ENCODE measurements around the gene PTPN14. TPM values are rescaled to one million over a fixed set of nuclear protein-coding genes. Genes with fewer than 3 reads are reported as not detected.
A peak's percentile ranks its signal among the peaks of the same experiment; 100 is the strongest.

PTPN14 gene
- total RNA-seq, 2 donors from 2014 or later, result 17.8 to 22.5 TPM

DNA sequence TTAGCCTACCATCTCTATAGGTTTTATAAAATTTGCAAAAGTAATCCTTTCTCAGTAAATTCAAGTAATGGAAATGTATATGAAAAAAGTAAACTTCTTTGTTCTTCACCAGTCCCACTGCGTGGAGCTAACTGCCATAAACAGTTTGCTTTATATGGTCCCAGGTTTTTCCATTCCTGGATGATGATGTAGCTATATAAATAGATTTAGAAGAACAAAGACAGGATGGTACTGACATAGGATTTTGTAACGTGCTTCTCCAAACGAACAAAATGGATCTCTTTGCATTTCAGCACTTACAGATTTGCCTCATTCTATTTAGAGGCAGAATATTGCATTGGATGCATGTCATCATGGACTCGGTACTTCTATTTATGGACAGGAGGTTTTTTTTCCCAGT, 213.2 kb downstream of the PTPN14 start:
- DNase-seq (no peak), ATAC-seq (no peak)
- intact Hi-C loops (cut with DNase I), result no loop called here

DNA sequence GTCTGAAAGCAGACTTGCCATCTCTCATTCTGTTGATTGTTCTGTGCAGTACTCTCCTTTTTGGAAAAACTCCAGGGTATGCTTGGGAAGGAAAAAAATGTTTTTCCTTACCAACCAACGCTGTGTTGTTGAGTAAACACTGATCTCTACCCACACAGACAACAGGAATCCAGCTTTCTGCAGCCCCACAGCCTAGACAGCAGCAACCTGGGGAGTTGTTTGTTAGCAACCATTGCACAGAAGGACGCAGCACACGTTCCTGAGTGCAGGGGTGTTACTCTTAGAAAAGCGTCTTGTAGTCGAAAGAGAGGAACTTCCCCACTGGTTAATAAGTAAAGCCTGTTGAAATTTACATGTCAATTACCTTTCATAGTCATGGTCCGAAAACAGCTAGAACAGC, 213.9 kb downstream of the PTPN14 start:
- DNase-seq, result no peak
- peak; percentile 46 to 92 for ATAC-seq
- intact Hi-C loops (cut with DNase I), result no loop called here

DNA sequence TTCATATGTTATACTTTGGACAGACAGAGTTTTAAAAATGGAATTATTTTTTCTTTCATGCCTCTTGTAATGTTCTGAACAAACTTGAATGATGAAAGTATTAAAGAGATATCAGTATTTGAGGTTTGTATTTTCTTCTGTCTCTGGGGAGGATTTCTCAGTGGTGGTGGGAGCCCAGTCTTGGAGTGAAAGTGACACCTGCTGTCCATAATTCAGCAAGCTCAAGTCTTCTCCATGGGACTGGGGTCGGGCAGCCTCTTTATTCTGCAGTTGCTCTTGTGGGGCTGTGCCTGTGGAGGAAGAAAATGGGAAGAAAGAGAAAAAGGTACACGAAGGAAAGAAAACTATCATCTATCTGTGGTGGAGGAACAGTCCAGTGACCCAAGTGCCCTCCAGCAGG, 214.4 kb downstream of the PTPN14 start:
- intact Hi-C loops (cut with DNase I), result no loop called here
- ATAC-seq (no peak), DNase-seq (no peak)

DNA sequence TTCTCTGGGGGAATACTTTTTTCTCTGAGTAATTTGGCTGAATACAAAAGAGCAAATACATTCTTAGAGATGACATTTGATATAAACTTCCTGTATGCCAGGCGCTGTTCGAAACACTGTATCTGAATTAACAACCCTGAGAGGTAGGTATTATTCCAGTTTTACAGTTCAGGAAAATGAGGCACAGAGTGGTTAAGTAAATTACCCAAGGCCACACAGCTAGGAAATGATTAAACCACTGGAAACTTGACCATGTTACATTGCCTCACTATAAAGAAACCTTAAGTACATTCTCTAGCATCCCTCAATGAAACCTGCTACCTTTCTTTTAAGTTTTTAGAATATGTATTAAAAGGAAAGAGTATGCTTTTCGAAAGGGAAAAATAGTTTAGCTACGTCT, 215.8 kb downstream of the PTPN14 start:
- DNase-seq, result no peak
- intact Hi-C loops (cut with DNase I), result no loop called here
- ATAC-seq, result no peak

DNA sequence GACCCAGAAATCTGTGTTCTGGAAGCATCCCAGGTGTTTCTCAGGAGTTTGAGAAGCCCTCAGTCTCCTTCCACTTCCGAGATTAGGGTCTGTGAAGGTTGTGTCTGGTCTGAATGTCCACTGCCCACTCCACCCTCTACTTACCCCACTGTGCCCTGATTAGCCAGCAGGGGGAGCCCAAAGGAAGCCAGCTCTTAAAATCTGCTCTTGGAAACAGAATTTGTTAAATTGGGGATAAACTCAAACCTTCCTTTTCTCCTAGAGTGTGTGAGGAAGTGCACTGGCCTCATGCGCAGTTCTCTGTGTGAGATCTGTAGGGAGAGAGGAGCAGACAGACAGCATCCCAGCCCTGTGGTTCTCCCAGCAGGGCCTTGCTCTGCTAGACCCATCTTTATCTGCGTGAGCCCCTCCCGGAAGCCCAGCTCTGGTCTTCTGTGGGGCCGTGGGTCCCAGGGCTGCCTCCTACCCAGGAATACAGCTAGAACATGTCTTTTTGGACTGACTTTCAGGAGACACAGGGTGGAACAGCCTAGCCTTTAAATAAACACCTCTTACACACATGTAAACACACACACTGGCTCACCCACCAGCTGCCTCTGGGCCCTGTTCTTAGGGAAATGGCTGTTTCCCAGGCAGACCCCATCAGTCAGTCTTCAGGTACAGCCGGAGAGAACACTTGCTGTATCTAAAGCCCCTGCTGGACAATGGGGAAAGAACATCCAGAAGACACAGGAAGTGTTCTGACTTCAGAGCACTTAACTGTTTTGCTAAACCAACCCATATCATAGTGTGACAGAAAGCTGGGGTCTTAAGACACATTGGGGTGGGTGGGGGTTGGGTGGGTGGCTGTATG, 218.2 kb downstream of the PTPN14 start:
- intact Hi-C loops (cut with DNase I), result loop anchor here (2.0 to 5.0 kb wide), 2 partner anchors 252 to 254 kb away; no protein-coding TSS in a partner anchor
- ATAC-seq (peak; percentile 37 to 61), DNase-seq (peak; percentile 57)

DNA sequence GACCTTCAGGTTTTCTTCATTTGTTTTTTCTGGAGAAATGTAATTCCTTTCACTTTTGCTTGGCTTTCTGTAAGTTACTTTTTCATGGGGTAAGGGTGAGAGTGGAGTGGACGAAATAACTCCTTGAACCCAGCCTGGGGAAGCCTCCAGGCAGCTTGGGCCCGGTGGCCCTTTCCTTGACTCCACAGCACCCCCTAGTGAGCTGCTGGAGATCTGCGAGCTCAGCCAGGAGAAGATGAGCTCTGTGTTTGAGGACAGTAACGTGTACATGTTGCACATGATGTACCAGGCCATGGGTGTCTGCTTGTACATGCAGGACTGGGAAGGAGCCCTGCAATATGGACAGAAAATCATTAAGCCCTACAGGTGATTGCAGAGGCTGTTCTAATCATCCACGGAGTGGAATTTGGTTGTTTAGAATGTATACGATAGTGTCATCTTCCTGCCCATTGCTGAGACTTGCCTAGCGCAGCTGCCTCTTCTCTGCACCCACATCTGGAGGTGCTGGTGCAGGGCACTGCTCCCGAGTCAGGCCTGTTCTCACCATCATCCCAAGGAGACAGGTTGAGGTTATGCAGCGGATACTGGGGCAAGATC, 219.5 kb downstream of the PTPN14 start:
- DNase-seq (no peak), ATAC-seq (peak in 1 of 2 donors; percentile 25)
- intact Hi-C loops (cut with DNase I), result loop anchor here (2.0 to 5.0 kb wide), 2 partner anchors 253 to 255 kb away; no protein-coding TSS in a partner anchor

DNA sequence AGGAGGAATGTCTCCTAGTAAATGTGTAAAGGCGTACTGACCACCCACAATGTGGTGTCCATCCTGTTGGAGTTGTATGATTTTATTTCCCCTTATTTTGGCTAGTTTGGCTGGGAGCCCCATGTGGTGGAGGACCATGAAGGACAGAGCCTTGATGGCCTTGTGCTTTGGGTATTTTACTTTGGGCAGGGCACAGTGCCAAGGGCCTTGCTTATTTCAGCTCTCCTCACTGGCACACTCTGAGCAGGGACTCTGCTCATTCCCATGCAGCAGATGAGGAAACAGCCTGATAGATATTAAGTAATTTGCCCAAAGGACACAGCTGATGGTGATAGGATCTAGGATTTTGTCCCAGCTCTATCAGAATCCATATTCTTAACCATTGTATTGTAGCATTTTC, 220.2 kb downstream of the PTPN14 start:
- no peak for ATAC-seq
- peak; percentile 37 for DNase-seq
- intact Hi-C loops (cut with DNase I), result loop anchor here in 1 of 2 donors (5.0 kb wide), 1 partner anchor 256 kb away; no protein-coding TSS in a partner anchor

DNA sequence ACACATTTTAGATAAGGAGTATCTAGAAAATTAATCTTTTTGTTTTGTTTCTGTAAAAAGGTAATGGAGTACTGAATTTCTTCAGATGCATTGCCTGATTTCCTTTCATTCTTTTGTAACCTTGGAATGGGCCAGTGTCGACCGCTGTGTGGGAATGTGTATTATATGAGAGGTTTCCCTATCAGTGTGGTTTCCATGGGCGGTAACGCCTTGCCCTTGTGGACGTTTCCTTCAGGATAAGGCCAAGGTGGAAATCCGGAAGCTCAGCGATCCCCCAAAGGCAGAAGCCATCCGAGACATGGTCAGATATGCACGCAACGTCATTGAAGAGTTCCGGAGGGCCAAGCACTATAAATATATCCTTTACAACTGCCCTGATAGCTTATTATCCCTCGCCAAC, 220.7 kb downstream of the PTPN14 start:
- intact Hi-C loops (cut with DNase I), result loop anchor here in 1 of 2 donors (5.0 kb wide), 1 partner anchor 257 kb away; no protein-coding TSS in a partner anchor
- peak; percentile 55 for DNase-seq
- peak in 1 of 2 donors; percentile 14 for ATAC-seq

DNA sequence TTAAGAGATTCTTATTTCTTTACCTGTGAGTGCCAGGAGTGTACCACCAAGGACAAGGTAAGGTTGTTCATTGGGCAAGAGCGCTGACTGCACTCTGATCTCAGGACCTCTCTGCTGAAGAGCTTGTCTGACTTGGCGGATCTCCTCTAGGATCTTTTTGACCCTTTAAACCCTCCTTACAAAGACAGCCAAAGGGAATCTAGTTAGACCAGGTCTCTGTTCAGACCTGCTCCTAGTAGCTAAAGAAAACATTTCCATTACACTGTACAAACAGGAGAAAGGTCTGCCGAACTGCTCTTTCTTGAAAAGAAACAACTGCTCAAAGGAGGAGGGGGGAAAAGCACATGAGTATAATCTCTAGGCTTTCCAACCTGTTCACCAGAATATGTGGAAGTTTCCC, 221.2 kb downstream of the PTPN14 start:
- ATAC-seq (no peak), DNase-seq (no peak)
- intact Hi-C loops (cut with DNase I), result loop anchor here in 1 of 2 donors (5.0 kb wide), 1 partner anchor 257 kb away; no protein-coding TSS in a partner anchor

DNA sequence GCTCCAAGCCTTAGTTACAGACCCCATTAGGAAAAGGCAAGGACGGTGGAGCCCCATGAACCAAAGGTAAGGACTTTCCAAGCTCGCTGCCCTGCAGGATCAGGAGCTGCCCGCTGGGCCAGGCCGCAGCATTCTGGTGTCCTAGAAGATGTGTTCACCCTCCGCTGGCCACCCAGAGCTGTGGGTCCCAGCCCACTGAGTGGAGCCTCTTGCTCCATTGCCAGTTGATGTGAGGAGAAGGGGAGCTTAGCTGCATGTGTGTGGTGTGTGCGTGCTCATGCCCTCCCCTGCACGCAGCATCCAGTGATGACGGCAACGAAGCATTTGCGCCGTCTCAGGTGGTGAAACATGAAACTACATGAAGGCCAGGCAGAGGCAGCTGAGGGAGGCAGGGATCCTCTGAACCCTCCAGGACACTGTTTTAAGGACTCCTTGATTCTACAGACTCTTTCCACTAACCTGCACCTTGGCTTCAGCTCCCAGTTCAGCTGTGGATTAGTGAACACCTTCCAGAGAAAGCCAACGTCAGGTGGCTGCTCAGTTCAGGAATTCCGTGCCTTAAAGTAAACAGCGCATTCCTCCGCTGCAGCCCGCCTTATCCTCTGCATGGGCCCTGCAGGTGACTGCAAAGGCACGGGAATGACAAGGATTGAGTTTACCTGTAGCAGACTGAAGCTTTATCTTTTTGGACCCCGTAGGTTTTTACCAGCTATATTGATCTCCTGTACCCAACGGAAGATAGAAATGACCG, 221.8 kb downstream of the PTPN14 start:
- intact Hi-C loops (cut with DNase I), result loop anchor here in 1 of 2 donors (5.0 kb wide), 3 partner anchors 67 to 258 kb away; no protein-coding TSS in a partner anchor
- DNase-seq, result no peak
- no peak for ATAC-seq

DNA sequence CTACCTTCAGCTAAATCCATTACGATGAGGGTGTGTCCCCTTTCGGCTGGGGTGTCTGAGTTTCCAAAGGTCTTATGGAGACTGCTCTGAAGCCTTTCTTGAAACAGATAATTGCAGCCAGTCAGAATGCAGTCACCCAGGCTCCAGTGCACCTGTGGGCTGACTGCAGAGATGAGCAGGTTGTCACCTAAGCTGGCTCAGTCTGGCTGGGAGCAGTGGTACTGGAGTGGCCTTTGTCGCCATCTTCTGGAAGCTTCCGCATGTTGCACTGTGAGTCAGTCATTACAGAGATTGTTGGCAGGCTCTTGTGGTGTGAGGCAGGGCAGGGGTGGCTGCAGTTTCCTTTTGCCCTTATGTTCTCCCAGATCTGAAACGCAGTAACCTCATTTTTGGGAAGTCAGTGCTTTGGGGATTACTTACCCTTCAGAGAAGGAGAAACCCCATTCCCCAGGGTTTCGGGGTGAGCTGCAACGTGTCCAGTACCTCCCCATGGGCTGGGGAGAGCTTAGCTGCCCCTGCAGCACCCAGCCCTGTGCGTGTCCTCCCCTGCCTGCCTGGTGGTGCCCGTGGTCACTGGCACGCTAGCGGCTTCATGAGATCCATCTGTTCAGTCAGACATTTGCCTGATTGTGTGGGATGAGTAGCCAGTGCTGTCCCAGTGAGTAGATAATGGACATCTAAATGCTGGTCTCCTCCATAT, 222.5 kb downstream of the PTPN14 start:
- DNase-seq, result peak; percentile 80
- ATAC-seq, result peak; percentile 92 to 93
- intact Hi-C loops (cut with DNase I), result loop anchor here (1.0 to 5.0 kb wide), 4 partner anchors 67 to 117 kb away; no protein-coding TSS in a partner anchor

DNA sequence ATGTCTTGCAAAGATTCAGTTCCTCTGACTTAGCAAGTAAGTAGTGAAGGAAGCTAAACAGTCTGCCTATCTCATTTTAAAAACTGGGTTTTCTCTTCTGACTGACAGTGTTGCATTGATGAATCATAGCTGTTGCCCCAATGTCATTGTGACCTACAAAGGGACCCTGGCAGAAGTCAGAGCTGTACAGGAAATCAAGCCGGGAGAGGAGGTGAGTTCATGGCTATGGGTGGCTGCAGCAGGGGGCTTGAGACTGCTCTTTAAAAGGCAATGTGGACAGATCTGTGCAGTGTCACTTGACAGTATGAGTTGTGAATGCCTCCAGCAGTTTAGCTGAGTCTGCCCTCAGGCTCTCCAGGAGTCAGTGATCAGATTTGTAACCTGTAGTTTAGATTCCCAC, 223.9 kb downstream of the PTPN14 start:
- DNase-seq, result no peak
- intact Hi-C loops (cut with DNase I), result loop anchor here in 1 of 2 donors (5.0 kb wide), 2 partner anchors 65 to 115 kb away; no protein-coding TSS in a partner anchor
- no peak for ATAC-seq

DNA sequence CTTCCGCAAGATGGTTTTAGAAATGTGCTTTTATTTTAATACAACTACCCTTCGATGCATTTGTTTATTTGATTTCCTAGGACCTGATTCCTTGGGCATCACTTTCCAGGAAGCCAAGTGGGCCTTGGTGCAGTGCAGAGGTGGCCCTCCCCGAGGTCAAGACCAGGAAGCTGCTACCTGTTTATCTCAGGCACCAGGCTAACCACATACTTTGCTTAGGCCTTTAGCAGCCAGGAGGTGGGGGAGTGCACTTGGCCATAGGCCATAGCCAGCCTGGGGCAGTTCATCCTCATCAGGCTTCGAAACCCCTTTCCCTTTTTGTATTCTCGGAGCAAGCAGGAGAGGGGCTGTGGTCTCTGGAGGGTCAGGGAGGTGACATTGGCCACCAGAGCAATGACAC, 225.0 kb downstream of the PTPN14 start:
- intact Hi-C loops (cut with DNase I), result loop anchor here in 1 of 2 donors (5.0 kb wide), 2 partner anchors 64 to 114 kb away; no protein-coding TSS in a partner anchor
- ATAC-seq, result no peak
- DNase-seq, result no peak

DNA sequence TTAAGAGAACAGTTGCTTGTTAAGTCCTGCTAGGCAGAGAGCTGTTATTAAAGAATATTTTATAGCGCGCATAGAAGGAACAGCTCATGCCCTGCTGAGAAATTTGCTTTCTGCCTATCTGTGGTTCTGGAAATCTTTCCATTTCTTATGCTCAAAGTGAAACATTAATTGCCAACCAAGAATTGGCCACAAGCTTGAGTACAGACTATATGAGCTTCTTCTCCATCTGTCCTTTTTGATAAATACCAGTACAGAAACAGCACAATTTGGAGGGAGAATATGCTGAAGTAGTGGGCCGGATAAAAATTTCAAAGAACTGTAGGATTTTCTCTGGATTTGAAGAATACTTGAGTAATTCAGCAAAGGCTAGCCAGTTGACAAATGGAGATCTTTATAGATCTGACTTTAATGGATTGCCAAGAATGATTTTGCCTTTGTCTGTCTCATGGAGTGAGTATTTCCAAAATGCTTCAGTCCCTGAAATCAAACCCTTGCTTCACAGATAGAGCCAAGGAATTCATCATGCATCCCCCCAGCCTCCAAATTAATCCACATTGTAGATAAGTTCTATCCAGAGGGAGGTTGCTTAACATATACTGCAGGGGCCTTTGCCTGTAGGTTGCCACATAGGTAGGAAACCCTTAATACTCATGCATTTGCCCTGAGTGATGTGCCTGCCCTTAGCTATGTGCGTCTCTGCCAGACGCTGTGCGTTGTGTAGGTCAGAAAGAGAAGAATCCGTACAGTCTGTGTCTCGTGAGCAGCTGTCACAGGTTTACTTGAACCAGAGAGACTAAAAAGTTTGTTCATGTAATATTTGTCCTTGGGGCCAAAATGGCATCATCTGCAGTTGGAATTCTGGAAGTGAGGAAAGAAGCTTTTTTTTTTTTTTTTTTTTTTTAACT, 226.3 kb downstream of the PTPN14 start:
- ATAC-seq, result no peak
- intact Hi-C loops (cut with DNase I), result loop anchor here in 1 of 2 donors (5.0 kb wide), 2 partner anchors 63 to 113 kb away; no protein-coding TSS in a partner anchor
- no peak for DNase-seq

DNA sequence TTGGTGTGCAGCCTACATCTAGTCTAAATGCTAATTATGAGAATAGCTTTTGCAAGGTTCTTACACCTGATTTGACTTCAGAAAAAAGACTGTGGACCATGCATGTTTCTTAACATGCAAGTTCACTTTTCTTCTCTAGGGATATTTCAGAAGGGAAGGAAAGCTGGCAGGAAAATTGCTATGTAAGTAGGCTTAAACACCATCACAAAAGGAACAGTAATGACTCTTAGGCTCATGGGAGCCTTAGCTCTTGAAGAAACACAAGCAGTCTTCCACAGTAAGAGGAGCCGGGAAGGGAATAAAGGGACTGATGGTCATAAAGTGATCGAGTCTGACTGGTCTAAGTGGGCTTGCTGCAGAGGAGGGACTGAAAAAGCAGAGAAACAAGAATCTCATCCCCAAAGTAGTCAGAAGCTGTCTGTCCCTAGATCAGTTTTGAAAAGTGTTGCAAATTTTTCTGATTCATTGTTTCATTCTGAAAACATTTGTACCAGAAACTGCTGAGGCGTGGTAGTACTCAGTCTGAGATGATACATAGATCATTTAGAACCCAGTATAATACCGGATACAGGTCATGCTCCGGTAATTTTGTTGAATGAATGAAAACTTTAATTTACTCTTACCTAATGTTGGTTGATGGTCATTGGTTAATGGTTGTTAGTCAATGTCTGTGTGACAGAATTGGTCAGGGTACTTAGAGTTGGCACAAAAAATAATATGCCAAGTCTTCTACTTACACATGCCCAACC, 229.5 kb downstream of the PTPN14 start:
- intact Hi-C loops (cut with DNase I), result no loop called here
- ATAC-seq, result no peak
- no peak for DNase-seq

DNA sequence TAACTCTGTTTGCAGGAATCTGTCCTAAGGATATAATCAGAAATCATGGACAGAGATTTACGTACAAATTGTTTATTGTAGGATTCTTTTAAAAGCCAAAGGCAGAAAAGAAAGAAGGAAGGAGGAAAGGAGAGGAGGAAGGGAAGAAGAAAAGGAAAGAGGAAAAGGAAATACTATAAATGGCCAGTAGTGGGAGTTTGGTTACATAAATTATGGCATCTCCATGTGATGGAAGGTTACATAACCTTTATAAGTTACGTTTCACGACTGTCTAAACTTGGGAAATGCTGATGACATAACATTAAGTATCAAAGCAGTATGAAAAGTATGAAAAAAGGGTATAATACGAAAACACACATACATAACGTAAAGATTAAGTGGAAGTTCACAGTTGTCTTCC, 231.5 kb downstream of the PTPN14 start:
- ATAC-seq, result no peak
- DNase-seq, result no peak
- intact Hi-C loops (cut with DNase I), result no loop called here
